SH-SY5Y (cell line): ENCODE data around the gene RBM39.

Experiments
- GATA2 ChIP-seq: IDR thresholded peaks from 2 replicates; pipeline ENCODE4 v1.6.1; 2011; ENCODE audit warnings: mild to moderate bottlenecking, low read depth, low read length
- GATA3 ChIP-seq: IDR thresholded peaks from 2 replicates; pipeline ENCODE4 v1.6.1; 2011; ENCODE audit warnings: low read depth, mild to moderate bottlenecking, low read length, moderate library complexity

- TF ChIP-seq GATA2: no peak
- no peak for TF ChIP-seq GATA3
Observed at GRCh38 chr20:35738410-35739179, 3.5 kb downstream of the RBM39 start.
